Pancreas (tissue), 10 donors: ENCODE results near the gene SMC1A. TPM values are rescaled to one million over a fixed set of nuclear protein-coding genes. Genes with fewer than 3 reads are reported as not detected.

Experiments
- ATAC-seq, 4 donors: fragments of 200-7000 bp; cut with Tn5 transposase; one replicate each; pipeline versions ENCODE4 v1.8.0 to v1.9.1; 2020; ENCODE audit warnings: mild to moderate bottlenecking in 4 of 4, moderate library complexity in 4 of 4
- DNase-seq, 6 donors: peaks; one replicate each; pipeline ENCODE4 v3.0.0-alpha.2; 2020
- FAIRE-seq: peaks from 2 replicates; lab custom pipeline; 2012; peaks lifted over from hg19 to GRCh38; lab: Jason Lieb, UNC
- H3K27ac ChIP-seq, 4 donors: fragments of 200-600 bp; sonication (generic); 1 replicate in 3 of 4; 2 replicates in 1 of 4; pipeline versions ENCODE4 v1.5.0 to v1.8.0; 2020
- H3K27me3 ChIP-seq, 4 donors: fragments of 200-600 bp; one replicate each; pipeline ENCODE4 v1.8.0; 2021
- H3K36me3 ChIP-seq, 3 donors: fragments of 200-600 bp; sonication (generic) in 1 of 3; one replicate each; pipeline versions ENCODE4 v1.5.0 to v1.8.0; 2020 to 2021
- H3K4me1 ChIP-seq, 3 donors: fragments of 200-600 bp; one replicate each; pipeline ENCODE4 v1.8.0; 2021
- H3K4me3 ChIP-seq, 4 donors: fragments of 200-600 bp; sonication (generic) in 2 of 4; one replicate each; pipeline versions ENCODE4 v1.5.0 to v1.8.0; 2020 to 2021
- H3K9me3 ChIP-seq, 4 donors: fragments of 200-600 bp; one replicate each; pipeline ENCODE4 v1.8.0; 2021
- WGBS, 2 donors: extraction: QIAGEN DNeasy Blood & Tissue Kit; methylation state at CpG; one replicate each; pipeline ENCODE4 v1.1.7; 2013; 5-methylcytosine and 5-hydroxymethylcytosine counted together
- intact Hi-C, 3 donors: fragments of 100-400 bp; cut with DNase I; formaldehyde crosslinking; loops; one replicate each; pipeline versions ENCODE4 v1.11.1 to v1.14.2; 2022
- polyA plus RNA-seq, 2 donors: library from polyadenylated mRNA; stranded (reverse); fragments of 200-250 nt; gene quantifications; one replicate each; pipeline ENCODE4 v1.2.3, GENCODE V29; 2013
- total RNA-seq, 6 donors: library from RNA; stranded (reverse); fragmentation: NEBNext Ultra II Directional in 4 of 6; extraction: Animal tissue kit (Norgen Biotek cat#: 25700) in 4 of 6; gene quantifications; one replicate each; pipeline versions ENCODE4 v1.2.1 to v1.2.4, GENCODE V29; 2021 to 2023
- TF ChIP-seq, protein P1 (sequence below), 4 donors: fragments of 200-600 bp; sonication (generic) in 3 of 4; IDR thresholded peaks; one replicate each; pipeline versions ENCODE4 v1.5.0 to v1.8.0; 2021; ENCODE audit warnings: antibody characterized with exemption in 4 of 4
- donor health status: healthy with polysubstance abuse.
- donor health status: DM: no; HTN: no; CAD: no; lungs with moderate emphysema.
- donor health status: DM: no; HTN: no; CAD: no.
- donor health status: control.
- donor health status: control.
- donor health status: Bipolar disorder and iron deficiency.
- donor health status: DM: yes; HTN: yes; CAD: no.
- donor health status: DM: no; HTN: no; CAD: no.
- donor health status: DM: no; HTN: no; CAD: no.
- donor health status: DM: yes; HTN: yes; CAD: no.

Gene SMC1A
- total and polyA plus RNA-seq, 8 donors: 6.1 to 38.2 (median 20.5) TPM

DNA sequence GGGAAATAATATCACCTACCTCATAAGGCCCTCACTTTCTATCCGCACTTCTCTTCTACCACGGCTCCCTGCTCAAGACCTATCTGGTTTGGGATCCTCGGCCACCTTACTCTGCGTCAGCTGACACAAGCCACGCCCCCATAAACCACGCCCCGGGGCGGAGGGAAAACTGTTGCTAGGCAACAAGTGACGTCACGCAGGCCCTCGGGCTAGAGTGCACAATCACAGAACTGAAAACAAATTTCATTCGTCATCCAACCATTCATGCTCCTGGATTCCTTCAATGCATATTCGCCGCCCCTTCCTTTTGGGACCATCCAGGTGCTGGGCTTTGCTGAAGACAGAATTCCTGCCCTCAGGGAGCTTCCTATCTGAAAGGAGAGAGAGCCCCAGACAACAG lies 66.3 kb downstream of the SMC1A start:
- Histone ChIP-seq H3K36me3 (no peaks in the 10 kb centered on the region), H3K27me3 (peaks cover 0 to 5% (median 0%) of the 10 kb centered on the region in 4 donors), H3K4me1 (no peaks in the 10 kb centered on the region), H3K4me3 (no peak overlapping the region), H3K27ac (no peak overlapping the region), H3K9me3 (no peaks in the 10 kb centered on the region)
- 45 to 54% methylated on average over 14 of the region's 14 CpGs for WGBS, 2 donors
- ATAC-seq: no peak
- intact Hi-C loops: no loop called here
- TF ChIP-seq, protein P1, sequence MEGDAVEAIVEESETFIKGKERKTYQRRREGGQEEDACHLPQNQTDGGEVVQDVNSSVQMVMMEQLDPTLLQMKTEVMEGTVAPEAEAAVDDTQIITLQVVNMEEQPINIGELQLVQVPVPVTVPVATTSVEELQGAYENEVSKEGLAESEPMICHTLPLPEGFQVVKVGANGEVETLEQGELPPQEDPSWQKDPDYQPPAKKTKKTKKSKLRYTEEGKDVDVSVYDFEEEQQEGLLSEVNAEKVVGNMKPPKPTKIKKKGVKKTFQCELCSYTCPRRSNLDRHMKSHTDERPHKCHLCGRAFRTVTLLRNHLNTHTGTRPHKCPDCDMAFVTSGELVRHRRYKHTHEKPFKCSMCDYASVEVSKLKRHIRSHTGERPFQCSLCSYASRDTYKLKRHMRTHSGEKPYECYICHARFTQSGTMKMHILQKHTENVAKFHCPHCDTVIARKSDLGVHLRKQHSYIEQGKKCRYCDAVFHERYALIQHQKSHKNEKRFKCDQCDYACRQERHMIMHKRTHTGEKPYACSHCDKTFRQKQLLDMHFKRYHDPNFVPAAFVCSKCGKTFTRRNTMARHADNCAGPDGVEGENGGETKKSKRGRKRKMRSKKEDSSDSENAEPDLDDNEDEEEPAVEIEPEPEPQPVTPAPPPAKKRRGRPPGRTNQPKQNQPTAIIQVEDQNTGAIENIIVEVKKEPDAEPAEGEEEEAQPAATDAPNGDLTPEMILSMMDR (IDR thresholded peaks at IDR 0.05): no peak
- DNase-seq: peak in 1 of 6 donors; percentile 24
- no peak for FAIRE-seq

- TF ChIP-seq, protein P1 (IDR thresholded peaks at IDR 0.05): no peak
- H3K36me3 ChIP-seq: no peaks in the 10 kb centered on the region
- no peaks in the 10 kb centered on the region for H3K4me1 ChIP-seq
- ATAC-seq (no peak), FAIRE-seq (no peak), DNase-seq (no peak)
- no peaks in the 10 kb centered on the region for H3K9me3 ChIP-seq
- H3K27me3 ChIP-seq: peaks cover 0 to 5% (median 0%) of the 10 kb centered on the region in 4 donors
- no peak overlapping the region for H3K27ac ChIP-seq
- H3K4me3 ChIP-seq: no peak overlapping the region
- WGBS, 2 donors: 72 to 73% methylated on average over 2 of the region's 2 CpGs
- intact Hi-C loops: no loop called here
These were observed 67.8 kb downstream of the SMC1A start for GRCh38 chrX:53354669-53355068.

GRCh38 chrX:53347948-53348347 lies 74.5 kb downstream of the SMC1A start:
- ATAC-seq (no peak), DNase-seq (no peak), FAIRE-seq (no peak)
- WGBS, 2 donors: 20 to 46% methylated on average over 2 of the region's 2 CpGs
- Histone ChIP-seq H3K4me1 (no peaks in the 10 kb centered on the region), H3K27ac (no peak overlapping the region), H3K4me3 (no peak overlapping the region), H3K36me3 (no peaks in the 10 kb centered on the region), H3K27me3 (peaks cover 0 to 9% (median 0%) of the 10 kb centered on the region in 4 donors), H3K9me3 (no peaks in the 10 kb centered on the region)
- TF ChIP-seq, protein P1 (IDR thresholded peaks at IDR 0.05): no peak
- intact Hi-C loops: no loop called here

- WGBS, 2 donors: 65 to 66% methylated on average over 12 of the region's 12 CpGs
- H3K4me1 ChIP-seq: no peaks in the 10 kb centered on the region
- H3K4me3 ChIP-seq: no peak overlapping the region
- TF ChIP-seq, protein P1 (IDR thresholded peaks at IDR 0.05): no peak
- ATAC-seq (no peak), DNase-seq (no peak), FAIRE-seq (no peak)
- H3K27ac ChIP-seq: no peak overlapping the region
- H3K27me3 ChIP-seq: peaks cover 0 to 9% (median 0%) of the 10 kb centered on the region in 4 donors
- intact Hi-C loops: no loop called here
- no peaks in the 10 kb centered on the region for H3K9me3 ChIP-seq
- no peaks in the 10 kb centered on the region for H3K36me3 ChIP-seq
These were observed 81.4 kb downstream of the SMC1A start for GRCh38 chrX:53340852-53341645.

GRCh38 chrX:53337101-53337500 lies 85.4 kb downstream of the SMC1A start:
- ATAC-seq (no peak), FAIRE-seq (no peak), DNase-seq (no peak)
- WGBS, 2 donors: 85 to 91% methylated on average over 10 of the region's 10 CpGs
- Histone ChIP-seq H3K4me1 (no peaks in the 10 kb centered on the region), H3K4me3 (no peak overlapping the region), H3K36me3 (no peaks in the 10 kb centered on the region), H3K9me3 (no peaks in the 10 kb centered on the region), H3K27ac (no peak overlapping the region), H3K27me3 (peaks cover 0 to 12% (median 0%) of the 10 kb centered on the region in 4 donors)
- intact Hi-C loops: no loop called here
- TF ChIP-seq, protein P1 (IDR thresholded peaks at IDR 0.05): no peak
